ENCODE results near the gene PIP5K1C.

The PIP5K1C gene

DNA sequence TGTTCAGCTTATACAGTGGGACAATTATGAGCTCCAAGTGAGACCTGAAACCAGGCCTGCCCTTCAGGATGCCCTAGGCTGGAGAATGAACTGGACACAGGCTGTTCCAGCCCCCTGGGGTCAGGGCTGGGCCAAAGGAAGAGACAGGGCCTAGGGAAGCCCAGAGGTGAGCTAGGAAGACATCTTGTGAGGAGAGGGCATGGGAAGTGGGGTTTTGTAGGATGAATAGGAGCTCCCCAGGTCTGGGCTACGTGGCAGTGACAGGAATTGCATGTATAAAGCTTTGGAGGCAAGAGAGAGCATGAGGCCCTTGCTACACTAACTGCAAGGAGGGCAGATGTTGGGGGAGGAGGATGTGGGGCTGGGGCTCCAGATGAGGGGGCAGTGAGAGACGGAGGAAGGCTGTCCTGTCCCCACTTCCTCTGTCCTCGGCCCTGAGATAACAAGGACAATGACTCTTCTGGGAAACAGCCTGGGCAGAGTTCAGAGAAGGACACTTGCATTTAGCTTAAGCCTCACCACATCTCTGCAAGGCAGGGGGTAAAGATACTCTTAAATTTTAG, 92.1 kb downstream of the PIP5K1C start:
- DNase-seq = no peak

DNA sequence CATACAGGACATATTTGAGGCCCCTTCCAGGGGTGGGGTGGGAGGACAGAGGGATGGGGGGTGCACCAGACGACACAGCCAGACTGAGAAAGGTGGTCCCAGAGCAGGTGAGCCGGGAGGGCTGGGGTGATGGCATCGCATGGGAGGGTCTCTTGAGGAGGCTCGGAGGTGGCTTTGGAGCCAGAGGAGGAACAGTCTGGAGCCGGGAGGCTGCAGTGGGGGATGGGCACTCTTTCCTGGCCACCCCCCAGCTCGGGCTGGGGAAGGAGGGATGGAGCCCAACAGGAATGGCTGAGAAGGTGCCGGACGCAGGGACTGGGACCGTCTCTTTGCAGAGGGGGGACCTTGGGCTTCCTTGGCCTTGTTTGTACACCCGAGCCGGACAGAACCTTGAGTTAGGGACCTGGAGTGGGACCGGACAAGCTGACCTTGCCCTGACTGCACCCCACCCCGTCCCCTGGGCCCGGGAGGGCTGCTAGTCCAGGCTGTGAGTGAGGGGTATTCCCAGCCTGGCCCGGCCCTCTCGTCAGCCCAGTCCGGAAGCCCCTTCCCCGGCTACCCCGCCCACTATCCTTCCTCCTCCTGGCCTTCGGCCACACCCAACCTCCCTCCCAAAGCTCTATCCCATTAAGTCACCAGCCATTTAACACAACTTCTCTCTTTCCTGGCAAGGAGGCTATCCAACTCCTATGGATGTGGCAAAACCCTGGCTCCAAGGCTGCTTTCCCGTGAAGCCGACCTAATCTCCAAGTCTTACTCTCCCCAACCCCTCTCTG, 92.8 kb downstream of the PIP5K1C start:
- DNase-seq = no peak

DNA sequence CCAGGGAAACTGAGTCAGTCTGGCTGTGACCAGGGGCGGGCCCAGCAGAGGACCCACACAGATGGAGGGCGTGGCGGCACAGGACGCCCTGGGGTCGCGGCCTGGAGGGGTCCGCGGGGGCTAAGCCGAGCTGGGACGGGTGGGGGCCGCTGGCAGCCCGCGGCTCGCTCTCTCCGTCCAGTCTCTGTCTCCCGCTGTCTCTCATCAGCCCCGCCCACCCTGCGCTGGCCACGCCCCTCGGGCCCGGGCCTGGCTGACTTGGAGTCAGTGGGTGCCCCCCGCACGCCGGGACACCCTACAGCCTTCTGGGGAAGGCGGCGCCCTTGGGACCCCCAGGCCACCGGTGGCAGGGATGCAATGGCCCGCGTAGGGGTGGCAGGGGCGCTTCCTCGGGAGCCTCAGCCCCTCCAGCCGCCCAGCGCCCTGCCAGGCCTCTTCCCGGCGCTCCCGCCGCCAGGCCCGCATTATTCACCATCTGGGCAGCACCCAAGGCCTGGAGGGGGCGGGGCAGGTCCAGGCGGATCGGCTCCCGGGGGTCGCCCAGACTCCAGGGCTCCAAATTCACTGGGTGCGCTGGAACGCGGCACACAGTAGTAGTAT, 93.5 kb downstream of the PIP5K1C start, which contains the start of gene TBXA2R:
TBXA2R (minus strand) TSS at position 186 of the 600 bp plus-strand sequence. CDS start 6,241 bp downstream, outside the sequence.
- peak; percentile 19 for DNase-seq

GRCh38 chr19:3606174-3606689, 94.0 kb downstream of the PIP5K1C start:
- DNase-seq = peak; percentile 12

DNA sequence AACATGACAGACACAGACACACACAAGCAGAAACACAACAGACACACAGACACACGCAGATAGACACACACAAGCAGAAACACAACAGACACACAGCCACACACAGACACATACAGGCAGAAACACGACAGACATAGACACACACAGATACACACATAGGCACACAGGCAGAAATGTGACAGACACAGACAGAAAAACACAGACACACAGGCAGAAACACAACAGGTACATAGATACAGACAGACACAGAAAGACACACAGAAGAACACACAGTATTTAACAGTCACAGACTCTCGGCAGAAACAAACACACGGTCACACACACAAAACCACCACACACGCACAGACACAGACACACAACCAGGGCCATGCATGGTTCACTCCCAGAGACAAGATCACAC, 94.5 kb downstream of the PIP5K1C start:
- DNase-seq = no peak

- no peak for DNase-seq
Measured at GRCh38 chr19:3605361-3605760, 94.9 kb downstream of the PIP5K1C start.

GRCh38 chr19:3604987-3605343, 95.3 kb downstream of the PIP5K1C start:
- DNase-seq = no peak

DNA sequence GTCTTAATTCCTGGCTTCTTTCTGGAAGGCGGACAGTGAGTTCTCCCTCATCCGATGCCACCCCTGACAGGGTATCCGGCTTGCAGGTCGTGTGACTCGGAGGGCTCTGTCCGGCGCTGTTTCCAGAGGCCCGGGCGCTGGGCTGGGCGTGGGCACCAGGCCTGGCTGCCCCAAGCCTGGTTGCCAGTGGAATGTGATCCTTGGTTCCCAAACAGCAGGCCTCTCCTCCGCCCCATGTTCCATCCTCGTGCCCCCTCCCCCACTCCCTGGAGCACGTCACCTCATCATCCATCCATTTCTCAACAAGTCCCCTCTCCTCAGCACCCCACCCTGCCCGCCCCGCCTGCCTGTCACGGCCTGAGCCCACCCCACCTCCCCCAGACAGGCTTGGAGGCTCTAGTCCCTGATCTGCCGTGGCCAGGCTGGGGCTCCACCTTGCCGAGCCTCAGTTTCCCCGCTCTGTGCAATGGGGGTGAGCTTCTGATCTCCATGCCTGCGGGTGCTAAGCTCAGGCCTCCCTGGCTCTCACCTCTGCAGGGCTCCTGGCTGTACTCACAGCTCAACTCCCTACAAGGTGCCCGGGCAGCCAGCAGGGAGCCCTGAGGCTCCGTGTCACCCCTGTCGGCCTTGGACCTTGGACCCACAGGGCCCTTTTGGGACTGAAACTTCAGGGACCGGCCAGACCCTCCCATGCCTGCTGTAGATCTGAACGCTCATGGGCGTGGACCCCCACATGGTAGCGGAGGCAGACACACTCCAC, 95.9 kb downstream of the PIP5K1C start:
- DNase-seq = no peak

DNA sequence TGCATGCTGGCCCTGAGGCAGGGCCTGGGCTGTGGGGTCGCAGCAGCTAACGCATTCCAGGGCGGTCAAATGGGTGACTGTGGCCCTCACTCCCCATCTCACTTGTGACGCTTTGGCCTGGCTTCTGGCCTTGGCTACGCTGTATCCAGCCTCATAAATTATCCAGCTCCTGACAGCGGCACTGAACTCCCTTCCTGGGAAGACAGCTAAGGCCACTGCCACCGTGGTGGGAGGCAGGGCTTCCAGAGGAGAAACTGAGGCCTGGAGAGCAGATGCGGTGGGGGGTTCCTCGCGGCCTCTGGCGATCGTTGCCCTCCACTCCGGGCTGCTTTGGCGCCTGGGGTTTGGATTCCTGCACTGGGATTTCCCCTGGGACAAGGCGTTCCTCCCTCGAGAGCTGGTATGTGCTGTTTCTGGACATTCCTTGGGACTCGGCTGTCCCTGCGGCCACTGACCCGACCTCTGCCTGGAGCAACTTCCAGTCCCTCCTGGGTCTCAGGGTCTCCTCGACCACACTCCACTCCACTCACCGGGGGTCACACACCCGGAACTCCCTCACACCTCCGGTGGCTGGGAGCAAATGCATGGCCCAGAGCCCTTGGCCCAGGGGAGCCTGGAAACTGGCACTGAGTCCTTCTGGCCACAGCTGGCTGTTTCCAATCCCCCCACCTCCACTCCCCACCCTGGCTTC, 97.0 kb downstream of the PIP5K1C start:
- DNase-seq = no peak

DNA sequence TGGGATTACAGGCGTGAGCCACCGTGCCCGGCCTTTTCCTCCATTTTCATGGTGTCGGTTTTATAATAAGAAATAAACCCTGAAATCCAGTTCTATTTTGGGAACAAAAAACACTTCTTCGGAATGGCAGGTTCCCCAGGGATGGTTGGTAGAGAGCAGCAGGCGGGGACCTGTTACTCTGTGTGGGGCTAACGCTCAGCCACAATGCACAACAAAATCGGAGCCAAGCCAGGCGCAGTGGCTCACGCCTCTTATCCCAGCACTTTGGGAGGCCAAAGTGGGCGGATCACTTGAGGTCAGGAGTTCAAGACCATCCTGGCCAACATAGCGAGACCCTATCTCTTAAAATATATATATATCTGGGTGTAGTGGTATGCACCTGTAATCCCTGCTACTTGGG, 99.2 kb downstream of the PIP5K1C start:
- no peak for DNase-seq

- no peak for DNase-seq
Measured at GRCh38 chr19:3599776-3600187, 100.5 kb downstream of the PIP5K1C start.

DNA sequence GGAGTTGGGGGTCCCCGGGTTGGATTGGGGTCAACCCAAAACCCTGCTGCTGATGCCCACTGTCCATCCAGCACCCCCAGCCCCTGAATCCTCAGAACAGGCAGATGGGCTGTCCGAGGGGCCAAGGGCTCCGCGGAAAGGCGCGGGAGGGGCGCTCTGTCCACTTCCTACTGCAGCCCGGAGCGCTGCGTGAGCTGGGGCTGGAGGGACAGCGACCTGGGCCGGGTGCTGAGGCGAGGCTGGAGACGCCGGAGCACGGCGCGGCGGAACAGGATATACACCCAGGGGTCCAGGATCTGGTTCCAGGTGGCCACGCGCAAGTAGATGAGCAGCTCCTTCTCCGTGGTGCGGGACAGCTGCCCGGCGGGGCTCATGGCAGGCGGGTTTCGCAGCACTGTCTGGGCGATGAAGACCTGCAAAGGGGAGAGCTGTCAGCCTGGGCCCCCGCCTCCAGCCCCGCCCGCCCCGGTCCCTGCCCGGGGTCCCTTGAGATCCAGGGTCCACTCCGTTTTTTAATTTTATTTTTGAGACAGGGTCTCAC, 104.7 kb downstream of the PIP5K1C start:
- no peak for DNase-seq

GRCh38 chr19:3593156-3593555, 107.1 kb downstream of the PIP5K1C start:
- no peak for DNase-seq

GRCh38 chr19:3591876-3592613, 108.2 kb downstream of the PIP5K1C start:
- no peak for DNase-seq

DNA sequence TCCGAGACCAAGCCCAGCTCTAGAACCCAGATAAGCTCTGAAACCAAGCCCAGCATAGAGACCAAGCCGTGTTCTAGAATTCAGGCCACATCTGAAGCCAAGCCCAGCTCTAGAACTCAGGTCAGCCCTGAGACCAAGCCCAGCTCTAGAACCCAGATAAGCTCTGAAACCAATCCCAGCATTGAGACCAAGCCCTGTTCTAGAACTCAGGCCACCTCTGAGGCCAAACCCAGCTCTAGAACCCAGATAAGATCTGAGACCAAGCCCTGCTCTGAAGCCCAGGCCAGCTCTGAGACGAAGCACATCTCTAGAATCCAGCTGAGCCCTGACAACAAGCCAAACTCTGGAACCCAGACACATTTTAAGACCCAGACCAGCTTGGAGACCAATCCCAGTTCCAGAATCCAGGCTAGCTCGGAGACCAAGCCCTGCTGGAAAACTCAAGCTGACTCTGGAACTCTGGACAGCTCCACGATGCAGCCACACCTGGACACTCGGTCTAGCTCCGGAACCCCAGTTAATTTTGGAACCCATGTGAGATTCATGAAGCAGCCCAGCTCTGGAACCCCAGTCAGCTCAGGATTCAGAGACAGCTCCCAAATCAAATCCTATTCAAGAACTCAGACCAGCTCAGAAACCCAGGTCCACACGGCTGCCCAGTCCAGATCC, 109.1 kb downstream of the PIP5K1C start:
- no peak for DNase-seq

DNA sequence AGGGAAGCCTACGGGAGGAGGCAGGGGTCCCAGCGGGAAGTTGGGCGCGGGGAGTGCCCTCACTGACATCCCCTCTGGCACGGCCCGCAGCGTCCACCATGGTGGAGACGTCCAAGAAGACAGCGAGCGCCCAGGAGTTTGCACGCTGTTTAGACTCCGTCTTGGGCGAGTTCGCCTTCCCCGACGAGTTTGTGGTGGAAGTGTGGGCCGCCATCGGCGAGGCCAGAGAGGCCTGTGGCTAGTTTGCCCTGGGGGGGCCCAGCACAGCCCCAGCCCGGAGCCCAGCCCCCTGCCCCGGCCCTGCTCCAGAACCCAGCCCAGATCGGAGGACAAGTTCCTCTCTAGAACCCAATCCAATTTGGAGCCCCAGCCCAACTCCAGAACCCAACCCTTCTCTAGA, 110.3 kb downstream of the PIP5K1C start:
- no peak for DNase-seq

- DNase-seq = no peak
Measured at GRCh38 chr19:3589439-3589838, 110.8 kb downstream of the PIP5K1C start.

GRCh38 chr19:3586707-3587346, 113.4 kb downstream of the PIP5K1C start:
- DNase-seq = no peak

- no peak for DNase-seq
Measured at GRCh38 chr19:3586127-3586626, 114.1 kb downstream of the PIP5K1C start.

Data from NCI-H510A treated with DMSO at 0.1 percent for 48 hours (cell line).